Cardiac fibroblast (primary cell): ENCODE measurements around the gene TBXA2R.

Experiments used
- DNase-seq, 2 donors: peaks; one replicate each; pipeline versions ENCODE4 v3.0.0 to v3.0.0-alpha.2; 2010; ENCODE audit warnings: low read depth in 2 of 2
- H3K4me3 ChIP-seq, 2 donors: replicated peaks in 1 of 2; 1 replicate in 1 of 2; 2 replicates in 1 of 2; pipeline ENCODE4 v1.5.1; 2011; ENCODE audit warnings: low read depth in 2 of 2, low read length in 2 of 2, mild to moderate bottlenecking in 2 of 2, moderate library complexity in 1 of 2
- TF ChIP-seq, protein P1 (sequence below): IDR thresholded peaks from one replicate; pipeline ENCODE4 v1.5.1; 2011; ENCODE audit warnings: low read depth, mild to moderate bottlenecking, low read length, inconsistent platforms

TBXA2R gene

DNA sequence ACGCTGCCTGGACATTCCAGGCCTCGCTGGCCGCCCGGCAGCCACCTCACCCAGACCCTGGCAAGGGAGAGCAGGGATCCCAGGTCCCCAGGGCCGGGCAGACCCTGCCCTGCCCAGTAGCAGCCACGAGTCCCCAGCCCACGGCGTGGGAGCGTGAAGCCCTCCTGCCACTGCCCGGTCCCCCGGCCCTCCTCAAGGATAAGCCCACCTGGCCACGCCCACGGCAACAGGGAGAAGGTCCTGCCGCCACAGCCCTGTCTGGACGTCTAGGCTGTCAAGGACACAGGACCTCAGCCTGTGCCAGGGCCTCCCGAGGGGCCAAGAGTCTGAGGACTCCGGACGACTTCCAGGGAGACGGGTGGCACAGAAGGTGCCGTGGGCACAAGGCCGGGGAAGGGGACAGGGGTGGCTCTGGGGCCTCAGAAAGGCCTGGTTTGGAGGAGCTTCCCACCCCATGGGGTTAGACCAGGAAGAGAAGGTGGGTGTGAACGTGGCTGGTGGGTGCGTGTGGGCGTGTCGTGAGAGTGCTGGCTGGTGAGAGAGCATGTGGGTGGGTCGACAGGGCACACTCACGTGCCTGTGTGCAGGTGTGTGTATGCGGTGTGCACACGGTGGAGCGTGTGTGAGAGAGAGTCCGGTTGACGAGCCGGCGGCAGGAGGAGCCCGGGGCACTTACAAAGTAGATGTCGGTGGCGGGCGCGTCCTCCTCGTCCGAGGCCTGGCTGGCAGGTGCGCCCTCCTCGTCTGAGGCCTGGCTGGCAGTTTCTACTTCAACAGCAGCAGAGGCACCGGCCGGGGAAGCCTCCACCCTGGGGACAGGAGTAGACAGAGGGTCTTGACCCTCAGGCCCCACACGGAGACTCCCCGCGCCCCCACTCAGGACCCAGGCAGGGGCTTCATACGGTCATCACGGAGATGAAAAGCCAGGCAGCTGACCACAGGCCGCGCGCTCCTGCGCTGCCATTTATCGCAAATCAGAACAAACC lies 31.8 kb upstream of the TBXA2R start:
- no peak for DNase-seq
- no peak overlapping the region for H3K4me3 ChIP-seq
- TF ChIP-seq, protein P1, sequence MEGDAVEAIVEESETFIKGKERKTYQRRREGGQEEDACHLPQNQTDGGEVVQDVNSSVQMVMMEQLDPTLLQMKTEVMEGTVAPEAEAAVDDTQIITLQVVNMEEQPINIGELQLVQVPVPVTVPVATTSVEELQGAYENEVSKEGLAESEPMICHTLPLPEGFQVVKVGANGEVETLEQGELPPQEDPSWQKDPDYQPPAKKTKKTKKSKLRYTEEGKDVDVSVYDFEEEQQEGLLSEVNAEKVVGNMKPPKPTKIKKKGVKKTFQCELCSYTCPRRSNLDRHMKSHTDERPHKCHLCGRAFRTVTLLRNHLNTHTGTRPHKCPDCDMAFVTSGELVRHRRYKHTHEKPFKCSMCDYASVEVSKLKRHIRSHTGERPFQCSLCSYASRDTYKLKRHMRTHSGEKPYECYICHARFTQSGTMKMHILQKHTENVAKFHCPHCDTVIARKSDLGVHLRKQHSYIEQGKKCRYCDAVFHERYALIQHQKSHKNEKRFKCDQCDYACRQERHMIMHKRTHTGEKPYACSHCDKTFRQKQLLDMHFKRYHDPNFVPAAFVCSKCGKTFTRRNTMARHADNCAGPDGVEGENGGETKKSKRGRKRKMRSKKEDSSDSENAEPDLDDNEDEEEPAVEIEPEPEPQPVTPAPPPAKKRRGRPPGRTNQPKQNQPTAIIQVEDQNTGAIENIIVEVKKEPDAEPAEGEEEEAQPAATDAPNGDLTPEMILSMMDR = no peak

DNA sequence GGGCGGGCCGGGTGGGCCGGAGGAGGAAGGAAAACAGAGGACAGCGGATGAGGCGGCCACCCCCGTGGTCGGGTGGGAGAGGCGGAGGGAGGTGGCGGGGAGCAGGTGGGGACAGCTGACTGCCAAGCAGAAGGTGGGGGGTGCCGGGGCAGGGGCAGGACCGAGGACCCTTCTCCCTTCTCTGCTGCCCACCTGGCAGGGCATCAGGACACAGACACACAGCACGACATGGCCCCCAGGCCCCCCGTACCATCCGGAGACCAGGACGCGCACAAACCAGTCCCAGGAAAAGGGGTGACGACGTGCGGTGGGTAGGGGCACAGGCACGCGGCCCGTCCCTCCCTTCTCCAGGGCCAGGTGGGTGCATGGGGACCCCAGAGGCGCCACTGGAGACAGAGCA lies 30.9 kb upstream of the TBXA2R start:
- DNase-seq = no peak
- H3K4me3 ChIP-seq = no peak overlapping the region
- TF ChIP-seq, protein P1 = no peak

DNA sequence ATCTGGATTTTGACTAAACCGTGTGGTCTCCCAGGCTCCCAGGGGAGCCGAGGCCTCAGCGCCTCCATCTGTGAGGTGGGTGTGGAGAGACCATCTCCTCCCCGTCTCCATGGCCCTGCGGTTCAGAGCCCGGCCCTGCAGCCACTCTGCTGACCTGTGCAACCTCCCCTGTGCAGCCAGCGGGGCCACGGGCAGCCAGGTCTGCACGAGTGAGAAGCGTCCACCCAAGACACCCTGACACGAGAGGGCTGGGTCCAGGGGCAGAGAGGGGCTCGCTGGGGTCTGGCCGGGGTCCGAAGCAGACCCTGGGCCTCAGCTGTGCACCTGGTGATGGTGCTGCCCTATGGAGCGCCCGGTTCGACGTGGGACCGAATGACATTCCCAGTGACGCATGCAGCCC lies 30.3 kb upstream of the TBXA2R start:
- no peak for DNase-seq
- TF ChIP-seq, protein P1 = no peak
- no peak overlapping the region for H3K4me3 ChIP-seq

DNA sequence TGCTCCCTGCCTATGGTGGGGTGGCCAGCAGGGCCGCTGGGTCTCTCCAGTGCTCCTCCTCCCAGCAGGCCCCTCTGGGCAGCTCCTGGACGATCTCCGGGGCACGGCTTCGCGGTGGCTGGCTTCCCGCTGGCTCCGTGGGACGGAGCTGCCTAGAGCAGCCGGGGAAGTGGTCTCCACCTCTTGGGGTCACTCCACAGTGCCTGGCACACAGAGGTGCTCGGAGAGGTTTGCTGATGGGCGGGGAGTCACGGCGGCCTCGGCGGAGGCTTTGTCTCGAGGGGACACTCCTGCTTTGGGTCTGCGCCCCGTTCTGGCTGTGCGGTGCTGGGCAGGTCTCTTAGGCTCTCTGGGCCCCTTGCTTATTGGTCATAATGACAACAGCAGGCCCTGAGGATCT lies 29.8 kb upstream of the TBXA2R start:
- TF ChIP-seq, protein P1 = no peak
- DNase-seq = no peak
- no peak overlapping the region for H3K4me3 ChIP-seq

DNA sequence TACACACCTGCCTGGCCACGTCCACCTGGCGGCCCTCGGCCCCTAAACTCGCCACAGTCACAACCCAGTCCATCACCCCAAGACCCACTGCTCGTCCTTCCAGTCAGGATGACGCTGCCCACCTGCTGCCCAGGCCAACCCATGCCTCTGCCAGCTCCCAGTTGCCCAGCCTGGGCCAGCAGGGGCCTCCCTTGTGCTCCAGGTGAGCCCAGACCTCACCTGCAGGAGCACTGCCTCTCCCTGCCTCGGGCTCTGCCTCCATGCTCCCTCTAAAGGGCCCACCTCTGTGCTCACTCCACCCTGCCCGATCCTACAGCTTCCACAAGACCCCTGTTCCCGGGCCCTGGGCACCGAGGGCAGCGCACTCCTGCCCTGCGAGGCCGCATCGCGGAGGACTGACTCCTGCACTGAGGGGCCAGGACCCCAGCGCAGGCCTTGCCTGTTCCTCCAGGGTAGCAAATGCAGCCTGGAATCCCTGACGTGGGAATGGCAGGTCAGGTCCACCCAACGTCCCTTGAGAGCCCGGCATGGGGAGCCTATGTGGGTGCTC lies 27.9 kb upstream of the TBXA2R start:
- no peak overlapping the region for H3K4me3 ChIP-seq
- TF ChIP-seq, protein P1 = no peak
- no peak for DNase-seq

DNA sequence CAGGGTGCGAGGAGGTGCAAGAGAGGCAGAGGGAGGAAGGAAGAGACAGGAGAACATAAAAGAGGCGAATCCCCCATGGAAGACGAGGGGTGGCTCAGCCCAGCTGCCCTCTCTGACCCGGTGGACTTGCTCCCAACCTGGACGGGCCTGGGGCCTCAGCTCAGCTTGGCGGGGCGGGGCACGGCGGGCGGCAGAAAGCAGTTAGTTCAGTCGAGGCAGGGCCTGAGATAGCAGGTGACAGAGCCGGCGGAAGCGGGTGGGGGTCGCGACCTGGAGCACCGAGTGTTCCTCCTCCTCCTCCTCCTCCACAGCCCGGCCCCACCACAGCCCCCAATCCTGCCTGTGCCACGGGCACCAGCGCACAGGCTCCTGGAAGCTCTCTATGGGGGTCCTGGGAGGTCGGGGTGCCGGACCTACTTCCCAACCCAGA lies 26.9 kb upstream of the TBXA2R start:
- H3K4me3 ChIP-seq = no peak overlapping the region
- DNase-seq = no peak
- TF ChIP-seq, protein P1 = no peak
